PC-9 (cell line): ENCODE results near the gene ST8SIA2. TPM values are rescaled to one million over a fixed set of nuclear protein-coding genes. Genes with fewer than 3 reads are reported as not detected.

Experiments used
- BruUV-seq: library from RNA; stranded (reverse); fragments of 400-500 nt; replicated peaks from 2 replicates; lab custom pipeline; 2021; lab: Mats Ljungman, UMichigan
- CTCF ChIA-PET: fragments of 300-600 bp; sonication (Branson Sonifier 250); formaldehyde crosslinking; loops from one replicate; lab custom pipeline; 2022; ENCODE audit warnings: antibody characterized with exemption; lab: Charles Lee
- POLR2A ChIA-PET: fragments of 300-600 bp; sonication (Branson Sonifier 250); formaldehyde crosslinking; loops from one replicate; lab custom pipeline; 2022; ENCODE audit warnings: antibody characterized with exemption; ENCODE audit not compliant: unreplicated experiment; lab: Charles Lee
- DNase-seq, 2 experiments: peaks; one replicate each; pipeline versions ENCODE4 v3.0.0 to v3.0.0-alpha.2; 2015 to 2022; ENCODE audit warnings: mixed read lengths in 1 of 2
- H2AFZ ChIP-seq: fragments of 200-600 bp; sonication (generic); 2 replicates; pipeline ENCODE4 v1.8.1; 2017; ENCODE audit warnings: antibody characterized with exemption
- H3F3A ChIP-seq: fragments of 200-600 bp; sonication (generic); 2 replicates; pipeline ENCODE4 v1.8.1; 2017; ENCODE audit warnings: antibody characterized with exemption, mild to moderate bottlenecking, low read depth; ENCODE audit not compliant: insufficient read depth
- H3K27ac ChIP-seq: fragments of 200-600 bp; sonication (generic); 2 replicates; pipeline ENCODE4 v1.6.1; 2016; ENCODE audit warnings: mixed run types
- H3K27me3 ChIP-seq: fragments of 200-600 bp; sonication (generic); 2 replicates; pipeline ENCODE4 v1.6.1; 2016; ENCODE audit warnings: low read depth, mixed run types; ENCODE audit not compliant: insufficient read depth
- H3K36me3 ChIP-seq: fragments of 200-600 bp; sonication (generic); 2 replicates; pipeline ENCODE4 v1.6.1; 2016; ENCODE audit warnings: low read depth, mixed run types
- H3K4me1 ChIP-seq: fragments of 200-600 bp; sonication (generic); replicated peaks from 2 replicates; pipeline ENCODE4 v1.6.1; 2016; ENCODE audit warnings: mixed run types; ENCODE audit not compliant: insufficient read depth
- H3K4me2 ChIP-seq: fragments of 200-600 bp; sonication (generic); 2 replicates; pipeline ENCODE4 v1.6.1; 2017; ENCODE audit warnings: mixed run types
- H3K4me3 ChIP-seq: fragments of 200-600 bp; sonication (generic); 2 replicates; pipeline ENCODE4 v1.6.1; 2016; ENCODE audit warnings: mixed run types
- H3K79me2 ChIP-seq: fragments of 200-600 bp; sonication (generic); 2 replicates; pipeline ENCODE4 v1.6.1; 2017; ENCODE audit warnings: low read depth, mixed run types
- H3K9me2 ChIP-seq: fragments of 200-600 bp; sonication (generic); 2 replicates; pipeline ENCODE4 v1.8.1; 2017; ENCODE audit warnings: mild to moderate bottlenecking; ENCODE audit not compliant: insufficient read depth
- H3K9me3 ChIP-seq: fragments of 200-600 bp; sonication (generic); 2 replicates; pipeline ENCODE4 v1.8.1; 2016; ENCODE audit warnings: low read depth; ENCODE audit not compliant: insufficient read depth
- H4K20me1 ChIP-seq: fragments of 200-600 bp; sonication (generic); 2 replicates; pipeline ENCODE4 v1.8.1; 2017; ENCODE audit not compliant: insufficient read depth
- CTCF ChIP-seq: fragments of 200-600 bp; sonication (generic); conservative IDR thresholded peaks from 2 replicates; pipeline ENCODE4 v1.6.1; 2017; ENCODE audit warnings: mixed run types, antibody characterized with exemption, mild to moderate bottlenecking, moderate library complexity
- EZH2 ChIP-seq: fragments of 200-600 bp; sonication (generic); IDR thresholded peaks from 2 replicates; pipeline ENCODE4 v1.8.0; 2017; ENCODE audit warnings: antibody characterized with exemption, low read depth
- intact Hi-C: fragments of 100-400 bp; cut with micrococcal nuclease; formaldehyde crosslinking; loops from one replicate; pipeline ENCODE4 v1.10.0; 2022; ENCODE audit not compliant: unreplicated experiment
- total RNA-seq: library from RNA; stranded (reverse); gene quantifications from 2 replicates; pipeline ENCODE4 v1.2.3, GENCODE V29; 2021

The ST8SIA2 gene
- total RNA-seq, 1 experiment from 2014 or later: not detected

- H3K4me3 ChIP-seq: no peak overlapping the region
- H4K20me1 ChIP-seq: no peaks in the 10 kb centered on the region
- no peak for DNase-seq
- no peaks in the 10 kb centered on the region for H3K9me3 ChIP-seq
- H3K4me2 ChIP-seq: no peak overlapping the region
- H3K4me1 ChIP-seq: no peaks in the 10 kb centered on the region
- no TSS peak for BruUV-seq
- H3K9me2 ChIP-seq: no peaks in the 10 kb centered on the region
- POLR2A ChIA-PET: no interaction called here
- intact Hi-C loops: no loop called here
- no peaks in the 10 kb centered on the region for H3K36me3 ChIP-seq
- CTCF ChIA-PET: no interaction called here
- H3K27me3 ChIP-seq: peaks cover 33% of the 10 kb centered on the region
- no peaks in the 10 kb centered on the region for H3F3A ChIP-seq
- no peak overlapping the region for H2AFZ ChIP-seq
- no peak for TF ChIP-seq CTCF
- no peak for TF ChIP-seq EZH2
- H3K27ac ChIP-seq: no peak overlapping the region
- H3K79me2 ChIP-seq: no peaks in the 10 kb centered on the region
Observed at GRCh38 chr15:92394309-92395097, 822 bp downstream of the ST8SIA2 start.

- H3K79me2 ChIP-seq: no peaks in the 10 kb centered on the region
- BruUV-seq: no TSS peak
- no peak overlapping the region for H3K4me3 ChIP-seq
- POLR2A ChIA-PET: no interaction called here
- H3K9me3 ChIP-seq: no peaks in the 10 kb centered on the region
- no peaks in the 10 kb centered on the region for H3K9me2 ChIP-seq
- no peak overlapping the region for H2AFZ ChIP-seq
- H3K36me3 ChIP-seq: no peaks in the 10 kb centered on the region
- peaks cover 26% of the 10 kb centered on the region for H3K27me3 ChIP-seq
- no peaks in the 10 kb centered on the region for H3K4me1 ChIP-seq
- TF ChIP-seq CTCF: no peak
- no peak for TF ChIP-seq EZH2
- intact Hi-C loops: no loop called here
- no peak overlapping the region for H3K4me2 ChIP-seq
- H4K20me1 ChIP-seq: no peaks in the 10 kb centered on the region
- no peak overlapping the region for H3K27ac ChIP-seq
- no peaks in the 10 kb centered on the region for H3F3A ChIP-seq
- CTCF ChIA-PET: no interaction called here
- DNase-seq: no peak
Observed at GRCh38 chr15:92395098-92395635, 1.5 kb downstream of the ST8SIA2 start.

GRCh38 chr15:92399271-92399950 lies 5.7 kb downstream of the ST8SIA2 start:
- no peaks in the 10 kb centered on the region for H3F3A ChIP-seq
- intact Hi-C loops: loop anchor here (2.0 kb wide), 1 partner anchor 45 kb away; no protein-coding TSS in a partner anchor
- H4K20me1 ChIP-seq: no peaks in the 10 kb centered on the region
- no peak overlapping the region for H3K27ac ChIP-seq
- peaks cover 26% of the 10 kb centered on the region; the same call in 1 of the 2 replicates for H3K27me3 ChIP-seq
- no peaks in the 10 kb centered on the region for H3K9me3 ChIP-seq
- no peaks in the 10 kb centered on the region for H3K79me2 ChIP-seq
- H3K4me1 ChIP-seq: no peaks in the 10 kb centered on the region
- no peak for DNase-seq
- no peak for TF ChIP-seq EZH2
- no peak for TF ChIP-seq CTCF
- BruUV-seq: no TSS peak
- ChIA-PET POLR2A (no interaction called here), CTCF (no interaction called here)
- no peak overlapping the region for H2AFZ ChIP-seq
- H3K4me2 ChIP-seq: no peak overlapping the region
- no peaks in the 10 kb centered on the region for H3K36me3 ChIP-seq
- no peak overlapping the region for H3K4me3 ChIP-seq
- H3K9me2 ChIP-seq: no peaks in the 10 kb centered on the region
